Measurements from ENCODE around the gene MCOLN1.
"Not testable (repeated sequence)": the region's sequence is repeated elsewhere in the genome, so short reads cannot be mapped to it uniquely, and the experiment has no call there.

Gene MCOLN1

GRCh38 chr19:7524992-7525739 lies 2.7 kb downstream of the MCOLN1 start:
- no peak for DNase-seq (ENCODE audit: low read depth in 2 of 2)

DNA sequence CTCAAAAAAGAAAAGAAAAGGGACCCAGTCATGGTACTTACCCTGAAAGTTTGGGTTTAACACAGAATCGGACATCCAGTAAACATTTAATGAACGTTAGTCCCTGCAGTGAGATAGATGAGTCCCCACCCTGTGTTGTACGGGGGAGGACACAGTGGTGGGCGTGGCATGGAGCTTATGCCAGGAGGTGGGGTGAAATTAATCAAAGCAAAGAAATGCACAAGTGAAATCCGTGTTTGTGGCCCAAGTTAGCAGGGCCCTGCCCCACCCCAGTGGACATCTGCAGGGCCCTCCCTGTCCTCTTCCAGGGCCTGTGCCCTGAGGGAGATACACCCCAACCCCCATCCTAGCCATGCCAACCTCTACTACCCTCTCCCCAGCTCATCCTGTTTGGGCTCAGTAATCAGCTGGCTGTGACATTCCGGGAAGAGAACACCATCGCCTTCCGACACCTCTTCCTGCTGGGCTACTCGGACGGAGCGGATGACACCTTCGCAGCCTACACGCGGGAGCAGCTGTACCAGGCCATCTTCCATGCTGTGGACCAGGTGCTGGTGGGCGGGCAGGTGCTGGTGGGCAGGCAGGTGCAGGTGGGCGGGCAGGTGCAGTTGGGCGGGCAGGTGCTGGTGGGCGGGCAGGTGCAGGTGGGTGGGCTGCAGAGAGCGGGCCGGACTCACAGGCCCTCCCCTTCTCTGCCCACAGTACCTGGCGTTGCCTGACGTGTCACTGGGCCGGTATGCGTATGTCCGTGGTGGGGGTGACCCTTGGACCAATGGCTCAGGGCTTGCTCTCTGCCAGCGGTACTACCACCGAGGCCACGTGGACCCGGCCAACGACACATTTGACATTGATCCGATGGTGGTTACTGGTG lies 3.9 kb downstream of the MCOLN1 start:
- DNase-seq (ENCODE audit: low read depth in 2 of 2), result no peak

DNA sequence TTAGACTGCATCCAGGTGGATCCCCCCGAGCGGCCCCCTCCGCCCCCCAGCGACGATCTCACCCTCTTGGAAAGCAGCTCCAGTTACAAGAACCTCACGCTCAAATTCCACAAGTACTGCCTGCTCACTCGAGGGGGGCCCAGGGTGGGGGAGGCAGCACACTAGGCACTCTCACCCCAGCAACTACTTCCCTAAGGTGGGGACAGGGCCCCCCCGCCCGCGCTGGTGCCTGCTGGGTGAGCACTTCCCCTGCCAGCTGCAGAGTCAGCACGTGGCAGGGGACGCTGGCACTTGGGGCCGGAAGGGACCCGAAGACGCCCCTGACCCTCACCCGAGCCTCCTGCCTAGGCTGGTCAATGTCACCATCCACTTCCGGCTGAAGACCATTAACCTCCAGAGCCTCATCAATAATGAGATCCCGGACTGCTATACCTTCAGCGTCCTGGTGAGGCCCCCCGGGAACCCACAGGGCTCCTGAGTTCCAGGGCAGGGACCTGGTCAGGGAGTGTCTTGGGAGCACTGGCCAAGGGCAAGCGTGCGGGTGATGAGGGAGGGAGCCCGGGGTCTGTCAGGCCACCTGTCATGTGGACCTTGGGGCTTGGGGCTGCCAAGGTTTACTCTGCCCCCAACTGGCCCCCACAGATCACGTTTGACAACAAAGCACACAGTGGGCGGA lies 5.2 kb downstream of the MCOLN1 start:
- no peak for DNase-seq (ENCODE audit: low read depth in 2 of 2)

GRCh38 chr19:7528192-7528519 lies 5.7 kb downstream of the MCOLN1 start:
- no peak for DNase-seq (ENCODE audit: low read depth in 2 of 2)

DNA sequence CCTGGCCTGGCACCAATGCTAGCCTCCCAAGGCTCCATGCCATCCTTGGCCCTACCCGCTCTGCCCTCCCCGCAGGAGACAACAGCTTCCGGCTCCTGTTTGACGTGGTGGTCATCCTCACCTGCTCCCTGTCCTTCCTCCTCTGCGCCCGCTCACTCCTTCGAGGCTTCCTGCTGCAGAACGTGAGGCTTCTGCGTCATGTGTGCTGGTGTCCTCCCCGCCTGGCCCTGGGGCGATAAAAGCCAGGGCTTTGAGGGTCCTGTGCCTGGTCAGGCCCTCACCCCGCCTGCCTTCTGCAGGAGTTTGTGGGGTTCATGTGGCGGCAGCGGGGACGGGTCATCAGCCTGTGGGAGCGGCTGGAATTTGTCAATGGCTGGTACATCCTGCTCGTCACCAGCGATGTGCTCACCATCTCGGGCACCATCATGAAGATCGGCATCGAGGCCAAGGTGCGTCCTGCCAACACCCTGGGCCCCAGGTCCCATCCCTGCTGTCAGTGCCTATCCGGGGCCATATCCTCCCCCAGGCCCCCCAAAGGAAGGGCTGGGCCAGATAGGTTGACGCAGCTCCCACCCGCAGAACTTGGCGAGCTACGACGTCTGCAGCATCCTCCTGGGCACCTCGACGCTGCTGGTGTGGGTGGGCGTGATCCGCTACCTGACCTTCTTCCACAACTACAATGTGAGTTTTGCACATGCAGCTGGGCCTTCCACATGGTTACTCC lies 6.3 kb downstream of the MCOLN1 start:
- DNase-seq (ENCODE audit: low read depth in 2 of 2), result no peak

DNA sequence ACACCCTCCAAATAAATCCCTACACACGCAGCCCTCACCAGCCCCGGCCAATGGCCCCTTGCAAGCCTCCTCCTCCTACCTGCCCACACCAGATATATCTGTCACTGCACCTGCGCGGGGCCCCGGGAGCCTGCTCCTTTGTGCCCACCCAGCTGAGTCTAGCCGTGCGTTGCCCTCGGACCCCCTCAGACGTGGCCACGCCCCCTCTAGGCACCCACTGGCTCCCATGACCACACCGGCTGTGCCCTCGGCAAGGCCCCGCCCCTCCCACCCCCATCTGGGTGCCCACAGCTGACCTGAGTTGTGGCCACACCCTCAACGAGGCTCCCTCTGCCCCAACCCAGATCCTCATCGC lies 6.8 kb downstream of the MCOLN1 start:
- DNase-seq (ENCODE audit: low read depth in 2 of 2), result no peak

GRCh38 chr19:7529610-7530490 lies 7.4 kb downstream of the MCOLN1 start:
- DNase-seq (ENCODE audit: low read depth in 2 of 2), result no peak

- no peak for DNase-seq (ENCODE audit: low read depth in 2 of 2)
These were observed 11.0 kb downstream of the MCOLN1 start for GRCh38 chr19:7533281-7533885.

- peak; percentile 66 to 70 for DNase-seq (ENCODE audit: low read depth in 2 of 2)
These were observed 11.6 kb downstream of the MCOLN1 start for GRCh38 chr19:7533925-7534480.

GRCh38 chr19:7534531-7535046 lies 12.2 kb downstream of the MCOLN1 start:
- no peak for DNase-seq (ENCODE audit: low read depth in 2 of 2)

GRCh38 chr19:7535047-7535997 lies 12.9 kb downstream of the MCOLN1 start, which contains the start of gene PNPLA6:
Gene PNPLA6 (plus strand): TSS chr19:7535717. CDS start chr19:7535789, 72 bp downstream.
- peak; percentile 82 to 89 for DNase-seq (ENCODE audit: low read depth in 2 of 2)

GRCh38 chr19:7535998-7536695 lies 13.7 kb downstream of the MCOLN1 start:
- DNase-seq (ENCODE audit: low read depth in 2 of 2), result no peak

DNA sequence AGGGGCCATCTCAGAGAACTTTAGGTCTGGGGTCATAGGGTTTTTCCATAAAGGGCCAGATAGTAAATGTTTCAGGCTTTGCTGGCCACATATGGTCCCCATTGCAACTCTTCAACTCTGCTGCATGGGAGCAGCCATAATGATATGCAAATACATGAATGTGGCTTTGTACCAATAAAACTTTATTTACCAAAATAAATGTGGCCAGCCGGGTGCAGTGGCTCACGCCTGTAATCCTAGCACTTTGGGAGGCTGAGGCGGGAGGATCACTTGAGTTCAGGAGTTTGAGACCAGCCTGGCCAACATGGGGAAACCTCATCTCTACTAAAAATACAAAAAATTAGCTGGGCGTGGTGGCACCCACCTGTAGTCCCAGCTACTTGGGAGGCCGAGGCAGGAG lies 16.6 kb downstream of the MCOLN1 start:
- not testable (repeated sequence) for DNase-seq (ENCODE audit: low read depth in 2 of 2)

GRCh38 chr19:7539827-7540425 lies 17.5 kb downstream of the MCOLN1 start:
- DNase-seq (ENCODE audit: low read depth in 2 of 2), result no peak

DNA sequence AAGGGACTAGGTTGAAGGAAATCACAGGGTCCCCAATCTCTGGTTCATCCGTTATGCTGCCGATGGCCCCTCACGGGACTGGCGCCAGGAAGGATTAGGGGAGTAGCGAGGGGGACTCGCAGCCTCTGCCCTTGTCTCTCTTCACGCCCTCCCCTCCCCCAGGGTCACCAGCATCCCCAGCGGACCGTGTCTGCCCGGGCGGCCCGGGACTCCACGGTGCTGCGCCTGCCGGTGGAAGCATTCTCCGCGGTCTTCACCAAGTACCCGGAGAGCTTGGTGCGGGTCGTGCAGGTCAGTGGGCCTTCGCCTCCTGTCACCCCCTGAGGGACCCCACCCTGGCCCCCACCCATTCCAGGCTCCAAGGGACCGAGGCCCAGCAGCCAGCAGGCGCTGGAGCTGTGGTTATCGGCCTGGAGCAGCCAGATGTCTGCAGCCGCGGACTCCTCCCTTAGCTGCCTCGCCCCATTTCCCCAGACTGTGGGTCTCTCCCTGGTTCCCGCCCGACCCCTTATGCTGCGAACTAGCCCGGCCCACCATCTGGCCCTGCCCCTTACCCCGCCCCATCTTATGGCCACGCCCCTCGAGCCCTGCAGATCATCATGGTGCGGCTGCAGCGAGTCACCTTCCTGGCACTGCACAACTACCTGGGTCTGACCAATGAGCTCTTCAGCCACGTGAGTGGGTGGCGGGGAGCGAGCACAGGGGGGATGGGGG lies 18.5 kb downstream of the MCOLN1 start:
- DNase-seq (ENCODE audit: low read depth in 2 of 2), result no peak

DNA sequence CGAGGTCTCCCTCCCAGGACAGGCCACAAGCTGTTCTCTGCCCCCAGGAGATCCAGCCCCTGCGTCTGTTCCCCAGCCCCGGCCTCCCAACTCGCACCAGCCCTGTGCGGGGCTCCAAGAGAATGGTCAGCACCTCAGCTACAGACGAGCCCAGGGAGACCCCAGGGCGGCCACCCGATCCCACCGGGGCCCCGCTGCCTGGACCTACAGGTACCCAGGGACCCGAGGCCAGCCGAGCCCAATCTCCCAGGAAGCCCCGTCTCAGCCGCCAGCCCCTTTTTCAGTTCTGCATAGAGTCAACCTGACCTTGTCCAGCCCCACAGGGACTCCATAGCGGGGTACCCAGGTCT lies 19.0 kb downstream of the MCOLN1 start:
- no peak for DNase-seq (ENCODE audit: low read depth in 2 of 2)

DNA sequence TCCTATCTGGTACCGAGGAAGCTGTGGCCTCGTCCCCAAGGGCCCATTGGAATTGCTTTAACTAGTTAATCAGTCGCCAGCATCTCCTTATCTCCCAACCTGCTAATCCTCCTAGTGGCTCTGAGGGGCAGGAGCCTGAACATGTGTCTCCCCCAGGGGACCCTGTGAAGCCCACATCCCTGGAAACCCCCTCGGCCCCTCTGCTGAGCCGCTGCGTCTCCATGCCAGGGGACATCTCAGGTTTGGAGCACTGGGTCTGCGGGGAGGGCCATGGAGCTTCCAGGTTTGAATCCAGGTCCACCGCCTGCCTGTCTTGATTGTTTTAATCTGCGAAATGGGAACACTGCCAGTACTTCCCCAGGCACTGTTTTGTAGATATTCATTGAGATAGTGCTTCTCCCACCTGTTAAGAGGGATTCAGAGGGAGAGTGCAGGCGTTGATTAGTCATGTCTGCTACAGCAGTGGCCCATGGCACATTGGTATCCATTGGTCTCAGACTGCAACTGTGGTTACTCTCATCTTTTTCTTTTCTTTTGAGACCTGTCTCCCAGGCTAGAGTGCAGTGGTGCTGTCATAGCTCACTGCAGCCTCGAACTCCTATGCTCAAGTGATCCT lies 19.5 kb downstream of the MCOLN1 start:
- DNase-seq (ENCODE audit: low read depth in 2 of 2), result no peak

Data from stimulated activated CD8-positive, alpha-beta memory T cell treated with anti-CD3 and anti-CD28 coated beads, Interleukin-7, amount 100 ng/mL, for 1 hour (primary cell).